HEK293 (cell line): Measurements from ENCODE around the gene BTF3.

Experiments
- FEZF1 ChIP-seq: fragments of 450-650 bp; formaldehyde crosslinking; IDR thresholded peaks from 2 replicates; pipeline ENCODE4 v1.5.1; 2016; ENCODE audit warnings: missing biosample characterization, missing genetic modification characterization
- ZNF350 ChIP-seq: fragments of 450-650 bp; formaldehyde crosslinking; IDR thresholded peaks from 2 replicates; pipeline ENCODE4 v1.5.0; 2017; ENCODE audit warnings: missing biosample characterization, mild to moderate bottlenecking, missing genetic modification characterization
- ZNF558 ChIP-seq: fragments of 450-650 bp; formaldehyde crosslinking; IDR thresholded peaks from 2 replicates; pipeline ENCODE4 v1.5.1; 2016; ENCODE audit warnings: missing biosample characterization, missing genetic modification characterization
- ZNF561 ChIP-seq: fragments of 450-650 bp; IDR thresholded peaks from 2 replicates; pipeline ENCODE4 v1.5.1; 2018; ENCODE audit warnings: missing biosample characterization, missing genetic modification characterization, borderline replicate concordance

GRCh38 chr5:73513996-73514395 is 15.8 kb downstream of the BTF3 start:
- TF ChIP-seq ZNF561 (tag by site-specific recombination) (no peak), ZNF350 (tag by site-specific recombination) (no peak), FEZF1 (tag by site-specific recombination) (no peak), ZNF558 (tag by site-specific recombination) (no peak)
